ENCODE results near the gene POGLUT2.

Gene POGLUT2

GRCh38 chr13:102798581-102799425, at the start of gene POGLUT2, which contains the start of gene BIVM:
POGLUT2 (minus strand) TSS chr13:102798976; CDS start chr13:102798670, 306 bp downstream.
BIVM (plus strand) TSS chr13:102799119; CDS start chr13:102807268, 8,149 bp downstream.
- DNase-seq, result peak; percentile 79

- DNase-seq, result no peak
These were observed 48.8 kb upstream of the POGLUT2 start for GRCh38 chr13:102847272-102848234.

GRCh38 chr13:102846261-102847015, 47.7 kb upstream of the POGLUT2 start:
- DNase-seq, result no peak

GRCh38 chr13:102845630-102846260, 47.0 kb upstream of the POGLUT2 start, which contains the start of gene ERCC5:
ERCC5 (plus strand) TSS chr13:102846032; CDS start chr13:102846267, 235 bp downstream.
- DNase-seq, result peak; percentile 93

GRCh38 chr13:102845289-102845629, 46.5 kb upstream of the POGLUT2 start:
- DNase-seq, result no peak

- no peak for DNase-seq
These were observed 40.7 kb upstream of the POGLUT2 start for GRCh38 chr13:102839462-102839861.

GRCh38 chr13:102838982-102839381, 40.2 kb upstream of the POGLUT2 start:
- DNase-seq, result no peak

GRCh38 chr13:102838273-102838672, 39.5 kb upstream of the POGLUT2 start:
- DNase-seq, result no peak

GRCh38 chr13:102836471-102836870, 37.7 kb upstream of the POGLUT2 start:
- no peak for DNase-seq

GRCh38 chr13:102830646-102831045, 31.9 kb upstream of the POGLUT2 start:
- no peak for DNase-seq

GRCh38 chr13:102825921-102826706, 27.3 kb upstream of the POGLUT2 start:
- DNase-seq, result no peak

- DNase-seq, result no peak
These were observed 26.6 kb upstream of the POGLUT2 start for GRCh38 chr13:102825400-102825799.

GRCh38 chr13:102817907-102818306, 19.1 kb upstream of the POGLUT2 start:
- no peak for DNase-seq

- DNase-seq, result no peak
These were observed 18.5 kb upstream of the POGLUT2 start for GRCh38 chr13:102817241-102817640.

GRCh38 chr13:102816708-102817107, 17.9 kb upstream of the POGLUT2 start:
- DNase-seq, result no peak

- DNase-seq, result no peak
These were observed 17.0 kb upstream of the POGLUT2 start for GRCh38 chr13:102815788-102816187.

- DNase-seq, result no peak
These were observed 16.0 kb upstream of the POGLUT2 start for GRCh38 chr13:102814793-102815192.

GRCh38 chr13:102814025-102814607, 15.3 kb upstream of the POGLUT2 start:
- no peak for DNase-seq

- no peak for DNase-seq
These were observed 14.0 kb upstream of the POGLUT2 start for GRCh38 chr13:102812611-102813287.

- DNase-seq, result no peak
These were observed 8.9 kb upstream of the POGLUT2 start for GRCh38 chr13:102807699-102808098.
